GM10847 (cell line): ENCODE data around the gene LIM2.

ENCODE experiments used
- POLR2A ChIP-seq: IDR thresholded peaks from 2 replicates; pipeline ENCODE4 v1.6.1; 2011; ENCODE audit not compliant: insufficient read length; ENCODE audit errors: extremely low read depth

LIM2 gene

DNA sequence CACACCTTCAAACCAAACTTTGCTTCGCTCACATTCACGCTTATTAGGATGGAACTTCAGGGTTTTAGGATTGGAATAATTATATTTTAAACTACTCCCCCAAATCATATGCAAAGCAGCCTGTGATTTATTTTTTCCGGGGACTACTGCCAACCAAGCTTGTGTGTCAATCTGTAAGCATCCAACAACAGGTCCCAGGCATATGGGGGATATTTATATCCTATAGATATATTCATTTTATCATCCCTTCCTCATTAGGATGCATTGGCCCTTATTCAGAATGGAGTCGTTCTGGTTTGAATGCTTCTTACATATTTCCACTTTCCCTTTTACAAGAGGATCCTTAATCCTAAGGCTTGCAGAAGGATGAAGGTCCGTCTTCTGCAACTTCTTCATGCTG, 11.5 kb upstream of the LIM2 start:
- TF ChIP-seq POLR2A: no peak

GRCh38 chr19:51398096-51398704, 10.4 kb upstream of the LIM2 start:
- no peak for TF ChIP-seq POLR2A

- no peak for TF ChIP-seq POLR2A
Observed at GRCh38 chr19:51396175-51396574, 8.4 kb upstream of the LIM2 start.

DNA sequence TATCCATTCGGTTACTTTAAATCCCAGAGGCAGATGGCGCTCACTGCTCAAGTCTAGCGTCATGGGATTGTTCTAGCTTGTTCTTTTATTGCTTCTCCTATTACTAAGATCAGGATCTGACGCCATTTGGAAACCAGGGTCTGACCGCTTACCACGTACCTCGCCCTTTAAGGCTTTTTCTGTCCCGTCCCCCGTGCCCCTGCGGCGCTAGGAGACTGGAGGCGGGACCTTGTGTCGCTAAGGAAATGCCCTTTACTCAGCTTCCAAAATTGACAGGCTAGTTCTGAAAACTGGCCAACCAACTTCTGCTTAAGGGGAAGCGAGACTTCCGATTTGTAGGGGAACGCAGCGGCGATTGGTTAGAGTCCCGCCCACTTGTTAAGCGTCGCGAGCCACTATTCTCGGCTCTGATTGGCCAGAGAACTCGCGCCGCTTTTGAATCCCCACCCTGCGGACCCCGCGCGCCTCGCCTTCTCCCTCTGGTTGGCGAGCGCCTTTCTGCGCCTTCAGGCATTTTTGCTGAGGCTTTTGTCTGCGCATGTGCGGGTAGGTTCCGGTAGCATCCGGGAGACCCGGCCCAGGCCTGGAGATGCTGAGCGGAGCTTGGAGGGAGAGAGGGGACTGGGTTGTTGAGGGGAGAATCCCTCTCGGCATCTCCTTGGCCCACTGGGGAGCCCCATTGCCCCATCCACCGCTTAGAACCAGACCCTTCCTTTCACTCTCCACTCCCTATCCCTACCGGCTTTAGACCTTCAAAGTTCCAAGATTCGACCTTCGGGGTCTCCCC, 6.5 kb upstream of the LIM2 start:
- TF ChIP-seq POLR2A: peak; percentile 75

GRCh38 chr19:51392701-51393100, 4.9 kb upstream of the LIM2 start:
- TF ChIP-seq POLR2A: no peak

GRCh38 chr19:51391073-51391611, 3.4 kb upstream of the LIM2 start:
- no peak for TF ChIP-seq POLR2A

DNA sequence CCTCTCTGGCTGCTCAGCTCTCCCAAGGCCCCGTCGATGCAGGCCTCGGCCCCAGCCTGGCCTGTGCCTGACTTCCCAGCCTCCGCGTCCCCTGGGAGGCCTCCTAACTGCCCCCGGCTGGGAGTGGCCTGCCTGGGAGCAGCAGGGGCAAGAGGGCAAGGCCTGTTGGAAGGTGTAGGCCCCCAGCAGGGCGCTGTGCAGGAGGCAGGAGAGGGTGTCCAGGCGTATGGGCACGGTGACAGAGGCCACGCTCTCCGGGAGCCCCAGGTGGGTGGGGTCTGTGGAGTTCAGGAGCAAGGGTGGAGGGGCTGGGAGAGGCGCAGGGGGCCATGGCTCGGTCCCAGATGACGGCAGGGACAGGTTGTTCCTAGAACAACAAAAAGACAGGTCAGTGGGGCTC, 1.4 kb upstream of the LIM2 start:
- no peak for TF ChIP-seq POLR2A

GRCh38 chr19:51386882-51387520, 773 bp downstream of the LIM2 start:
- no peak for TF ChIP-seq POLR2A

- TF ChIP-seq POLR2A: no peak
Observed at GRCh38 chr19:51382004-51382403, 5.8 kb downstream of the LIM2 start.

DNA sequence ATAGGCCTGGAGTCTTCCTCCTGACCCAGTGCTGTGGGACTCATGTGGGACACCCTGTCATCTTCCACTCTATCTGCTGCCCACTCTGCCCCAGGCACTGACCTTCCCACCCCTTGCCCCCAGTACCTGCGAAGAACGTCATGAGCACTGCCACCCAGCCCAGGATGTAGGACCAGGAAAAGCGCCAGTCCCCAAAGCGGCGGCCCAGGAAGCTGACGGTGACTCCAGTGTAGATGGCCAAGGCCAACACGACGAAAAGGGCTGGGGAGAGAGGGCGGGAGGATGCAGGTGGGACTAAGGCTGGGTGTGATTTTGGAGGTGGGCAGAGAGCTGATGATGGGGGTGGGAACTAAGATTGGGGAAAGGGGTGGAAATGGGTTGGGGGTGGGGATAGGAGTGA, 7.4 kb downstream of the LIM2 start:
- no peak for TF ChIP-seq POLR2A

DNA sequence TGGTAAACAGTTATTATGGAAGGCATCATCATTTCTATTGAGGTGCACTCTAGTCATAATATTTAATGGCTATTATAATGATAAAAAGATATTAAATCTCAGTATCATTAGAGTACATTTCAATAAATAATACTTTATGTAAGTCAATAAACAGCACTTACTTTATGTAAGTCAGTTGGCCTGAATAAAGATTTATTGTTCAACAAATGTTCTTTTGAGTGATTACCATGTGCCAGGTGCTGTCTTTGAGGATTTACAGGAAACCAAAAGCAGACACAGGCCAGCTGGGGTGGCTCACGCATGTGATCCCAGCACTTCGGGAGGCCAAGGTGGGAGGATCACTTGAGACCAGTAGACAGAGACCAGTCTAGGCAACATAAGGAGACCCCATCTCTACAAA, 10.4 kb downstream of the LIM2 start:
- no peak for TF ChIP-seq POLR2A

- no peak for TF ChIP-seq POLR2A
Observed at GRCh38 chr19:51375504-51376221, 12.1 kb downstream of the LIM2 start.

GRCh38 chr19:51372649-51373504, 14.9 kb downstream of the LIM2 start, which contains the start of gene NKG7:
NKG7 (minus strand) TSS chr19:51372654; CDS start chr19:51372535, 119 bp downstream.
- TF ChIP-seq POLR2A: no peak

DNA sequence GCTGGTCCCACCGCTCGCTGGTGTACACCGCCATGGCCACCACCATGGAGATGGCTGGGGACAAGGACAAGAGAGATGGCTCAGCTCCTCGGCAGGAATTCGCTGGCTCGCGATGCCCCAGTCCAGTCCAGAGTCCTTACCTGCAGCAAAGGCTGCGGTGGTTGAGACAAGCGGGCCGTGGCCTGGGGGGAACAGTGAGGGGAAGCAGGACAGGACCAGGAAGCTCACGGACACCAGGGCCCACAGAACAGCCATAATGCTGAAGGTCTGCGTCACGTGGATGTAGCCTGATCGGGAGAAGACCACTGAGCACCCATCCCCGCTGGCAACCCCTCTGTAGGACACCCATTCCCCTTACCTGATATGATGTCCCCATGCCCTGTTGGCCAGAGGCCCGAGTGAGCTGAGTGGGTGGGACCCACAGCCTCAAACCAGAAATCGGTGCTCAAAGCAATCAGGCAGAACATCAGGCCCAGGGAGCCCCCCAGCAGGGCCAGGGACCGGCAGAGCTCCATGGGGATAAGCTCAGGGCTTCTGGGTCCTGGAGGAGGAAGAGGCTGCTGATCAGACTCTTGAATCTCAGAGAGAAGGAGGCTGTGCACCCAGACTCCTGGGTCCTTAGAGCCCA, 15.6 kb downstream of the LIM2 start:
- TF ChIP-seq POLR2A: no peak
